ENCODE measurements around the gene OR1Q1.
"Not testable (repeated sequence)": the region's sequence is repeated elsewhere in the genome, so short reads cannot be mapped to it uniquely, and the experiment has no call there.

Gene OR1Q1, protein sequence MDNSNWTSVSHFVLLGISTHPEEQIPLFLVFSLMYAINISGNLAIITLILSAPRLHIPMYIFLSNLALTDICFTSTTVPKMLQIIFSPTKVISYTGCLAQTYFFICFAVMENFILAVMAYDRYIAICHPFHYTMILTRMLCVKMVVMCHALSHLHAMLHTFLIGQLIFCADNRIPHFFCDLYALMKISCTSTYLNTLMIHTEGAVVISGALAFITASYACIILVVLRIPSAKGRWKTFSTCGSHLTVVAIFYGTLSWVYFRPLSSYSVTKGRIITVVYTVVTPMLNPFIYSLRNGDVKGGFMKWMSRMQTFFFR

DNA sequence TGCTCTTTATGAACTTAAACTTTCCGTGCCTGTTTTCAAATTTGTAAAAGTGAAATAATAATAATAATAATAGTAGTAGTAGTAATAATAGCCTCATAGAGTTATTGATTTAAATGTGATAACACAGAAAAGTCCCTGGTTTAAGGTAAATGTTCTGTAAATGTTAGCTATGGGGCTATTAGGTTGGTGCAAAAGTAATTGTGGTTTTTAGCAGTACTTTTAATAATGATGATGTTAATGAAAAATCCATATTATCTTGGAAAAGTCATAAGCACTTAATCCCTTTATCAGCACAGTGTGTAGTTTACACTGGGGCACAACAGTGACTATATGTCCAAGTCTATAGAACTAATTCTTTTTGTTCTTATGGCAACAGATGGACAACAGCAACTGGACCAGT lies at the start of gene OR1Q1:
TSS of gene OR1Q1 (plus strand) at position 377 of the 400 bp plus-strand sequence. CDS start at position 377, 0 bp downstream.
- DNase-seq = no peak

DNA sequence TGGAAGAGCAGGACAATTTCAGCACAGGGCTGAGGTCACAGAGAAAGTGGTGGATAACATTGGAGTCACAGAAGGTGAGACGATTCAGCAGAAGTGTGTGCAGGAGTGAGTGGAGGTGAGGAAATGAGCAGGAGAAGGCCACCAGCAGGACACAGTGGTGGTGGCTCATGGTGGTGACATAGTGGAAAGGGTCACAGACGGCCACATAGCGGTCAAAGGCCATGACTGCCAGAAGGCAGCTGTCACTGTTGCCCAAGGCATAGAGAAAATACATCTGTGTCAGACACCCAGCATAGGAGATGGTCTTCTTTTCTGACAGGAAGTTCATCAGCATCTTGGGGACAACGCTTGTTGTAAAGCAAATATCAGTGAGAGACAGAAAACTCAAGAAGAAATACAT lies 46.6 kb upstream of the OR1Q1 start:
- no peak for DNase-seq

DNA sequence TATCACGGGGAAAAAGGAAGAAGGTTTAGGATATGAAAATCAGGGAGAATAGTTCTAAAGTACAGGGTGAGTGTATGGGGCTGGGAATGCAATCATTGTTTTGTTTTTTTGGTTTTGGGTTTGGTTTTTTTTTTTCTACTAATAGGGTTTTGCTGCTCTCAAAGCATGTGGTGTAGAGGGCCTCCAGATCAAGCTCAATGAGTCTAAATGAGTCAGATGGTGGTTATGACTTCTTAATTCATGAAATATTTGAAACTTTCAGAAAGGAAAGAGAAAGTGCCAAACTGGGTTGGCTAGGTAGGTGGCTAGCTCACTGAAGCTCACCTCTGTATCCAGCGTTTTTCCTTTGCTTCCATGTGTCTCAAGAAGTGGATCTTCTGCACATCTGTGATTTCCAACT lies 42.1 kb upstream of the OR1Q1 start:
- no peak for DNase-seq

DNA sequence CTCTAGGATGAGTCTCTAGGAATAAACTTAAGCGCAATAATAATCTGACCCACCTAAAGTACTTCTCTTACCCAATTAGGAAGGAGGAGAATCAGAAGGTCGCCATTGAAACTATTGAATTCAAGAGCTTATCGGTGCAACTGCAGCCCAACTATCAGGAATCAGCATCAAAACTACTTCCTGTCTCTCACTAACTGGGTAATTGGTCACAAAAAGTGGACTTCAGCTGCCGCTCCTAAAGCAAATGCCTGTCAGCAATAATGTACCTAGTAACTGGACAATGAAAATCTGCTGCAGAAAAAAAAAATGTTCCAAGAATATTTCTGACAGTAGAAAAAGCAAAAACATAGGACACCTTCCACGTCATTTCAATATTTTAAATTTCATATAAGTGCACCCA lies 34.7 kb upstream of the OR1Q1 start:
- DNase-seq = no peak

DNA sequence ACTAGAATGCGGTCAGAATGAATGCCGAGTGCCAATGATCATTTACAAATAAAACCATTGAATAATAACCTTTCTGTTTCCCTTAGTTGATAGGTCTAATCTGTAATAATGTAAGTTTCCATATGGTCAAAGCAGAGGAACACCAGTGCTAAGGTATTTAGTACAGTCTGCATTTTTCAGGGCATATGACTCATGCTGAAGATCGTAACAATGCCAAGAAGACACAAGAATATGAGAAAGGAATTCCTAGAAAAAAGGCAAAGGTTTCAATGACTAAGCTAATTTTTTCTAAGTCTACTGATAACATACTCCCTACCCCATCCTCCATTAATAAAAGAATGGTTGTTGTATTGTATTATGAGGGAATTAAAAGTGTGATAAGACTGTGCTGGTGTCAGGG lies 34.2 kb upstream of the OR1Q1 start:
- DNase-seq = no peak

DNA sequence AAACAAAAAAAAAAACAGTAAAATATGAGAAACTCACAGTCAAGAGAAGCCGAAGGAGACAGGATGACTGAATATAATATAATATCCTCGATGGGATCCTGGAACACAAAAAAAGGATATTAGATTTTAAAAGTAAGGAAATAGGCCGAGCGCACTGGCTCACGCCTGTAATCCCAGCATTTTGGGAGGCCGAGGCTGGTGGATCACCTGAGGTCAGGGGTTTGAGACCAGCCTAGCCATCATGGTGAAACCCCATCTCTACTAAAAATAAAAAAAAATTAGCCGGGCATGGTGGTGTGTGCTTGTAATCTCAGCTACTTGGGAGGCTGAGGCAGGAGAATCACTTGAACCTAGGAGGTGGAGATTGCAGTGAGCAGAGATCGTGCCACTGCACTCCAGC lies 31.3 kb upstream of the OR1Q1 start, which contains the start of gene OR1L8:
TSS of gene OR1L8 (minus strand) at position 101 of the 400 bp plus-strand sequence. CDS start 14,907 bp downstream, outside the sequence.
- not testable (repeated sequence) for DNase-seq

DNA sequence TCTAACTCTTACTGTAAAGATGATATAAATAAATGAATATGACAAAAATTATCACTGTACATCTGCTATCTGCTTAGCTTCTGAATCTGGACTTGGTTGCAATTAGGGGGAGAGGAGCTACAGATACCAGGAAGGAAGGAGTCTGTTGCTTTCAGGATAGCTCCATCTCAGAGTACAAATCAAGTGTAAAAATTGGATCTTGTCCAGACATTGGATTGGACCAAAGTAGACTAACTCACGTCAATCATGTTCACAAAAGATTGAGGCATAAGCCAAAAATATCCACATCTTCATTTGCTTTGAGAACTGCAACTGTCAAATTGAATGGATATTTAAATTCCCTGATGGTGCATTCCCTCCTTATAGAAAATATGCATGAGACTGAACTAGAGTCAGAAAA lies 8.8 kb upstream of the OR1Q1 start:
- no peak for DNase-seq

DNA sequence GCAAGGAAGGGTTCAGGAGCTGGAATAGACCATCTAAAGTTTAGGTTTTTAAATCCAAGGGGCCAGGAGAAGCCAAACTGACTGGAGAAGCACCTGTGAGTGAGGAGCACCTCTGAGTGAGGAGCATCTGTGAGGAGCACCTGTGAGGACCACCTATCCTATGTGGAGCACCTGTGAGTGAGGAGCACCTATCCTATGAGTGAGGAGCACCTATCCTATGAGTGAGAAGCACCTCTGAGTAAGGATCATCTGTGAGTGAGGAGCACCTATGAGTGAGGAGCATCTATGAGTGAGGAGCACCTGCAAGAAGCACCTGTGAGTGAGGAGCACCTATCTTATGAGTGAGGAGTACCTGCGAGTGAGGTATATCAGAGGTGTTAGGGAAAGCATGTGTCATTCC lies 8.0 kb upstream of the OR1Q1 start:
- no peak for DNase-seq

DNA sequence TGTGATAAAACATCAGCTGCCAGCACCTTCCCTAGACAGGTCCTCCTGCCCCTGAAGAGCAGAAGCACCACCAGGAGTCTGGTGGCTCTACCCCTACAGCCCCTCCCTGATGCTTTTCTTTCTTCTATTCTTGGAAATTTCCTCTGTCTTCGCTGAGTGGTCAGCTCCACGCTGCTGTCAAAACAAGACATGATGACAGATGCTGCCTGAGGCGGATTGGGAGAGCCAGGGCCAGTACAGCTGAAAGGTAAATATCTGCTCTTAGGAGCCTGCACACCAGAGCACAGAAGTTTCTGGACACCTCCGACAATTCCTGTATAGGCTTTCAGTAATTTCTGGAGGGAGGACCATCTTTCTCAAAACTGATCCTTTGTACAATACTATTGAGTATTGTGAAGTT lies 4.7 kb upstream of the OR1Q1 start:
- DNase-seq = no peak

DNA sequence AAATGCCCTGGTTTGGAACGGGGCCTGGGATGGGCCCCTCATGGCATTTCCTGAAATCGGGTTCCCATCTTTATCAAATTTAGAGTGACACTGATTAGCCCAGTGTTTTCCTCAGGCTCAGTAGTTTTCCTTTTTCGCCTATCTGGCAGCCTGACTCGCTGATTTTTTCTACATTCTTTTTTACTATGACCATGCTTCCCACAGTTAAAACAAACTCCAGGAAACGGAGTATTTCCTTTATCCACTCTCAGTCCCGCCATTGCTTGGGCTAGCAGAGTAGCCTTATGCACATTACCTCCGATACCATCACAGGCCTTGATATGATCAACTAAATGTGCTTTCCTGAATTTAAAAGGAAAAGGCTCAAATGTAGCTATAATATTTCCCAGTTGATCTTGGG lies 5.5 kb downstream of the OR1Q1 start:
- no peak for DNase-seq

DNA sequence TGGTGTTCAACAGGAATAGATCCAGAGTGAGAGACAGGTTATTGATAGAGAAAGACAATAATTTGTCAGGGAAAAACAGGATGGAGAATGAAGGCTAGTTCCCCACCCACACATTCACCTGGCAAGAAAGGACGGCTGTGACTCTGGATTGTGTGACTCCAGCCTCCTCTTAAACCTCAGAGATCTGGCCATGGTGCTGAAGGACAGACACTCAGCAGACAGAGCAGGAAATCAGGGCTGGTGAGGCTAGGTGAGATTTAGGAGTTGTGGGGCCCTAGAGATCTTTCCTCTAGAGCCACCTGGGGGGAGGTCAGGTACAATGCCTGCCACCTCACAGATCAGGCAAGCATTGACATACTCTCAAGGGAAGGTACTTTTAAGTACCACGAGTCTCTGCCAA lies 27.7 kb downstream of the OR1Q1 start:
- DNase-seq = no peak

DNA sequence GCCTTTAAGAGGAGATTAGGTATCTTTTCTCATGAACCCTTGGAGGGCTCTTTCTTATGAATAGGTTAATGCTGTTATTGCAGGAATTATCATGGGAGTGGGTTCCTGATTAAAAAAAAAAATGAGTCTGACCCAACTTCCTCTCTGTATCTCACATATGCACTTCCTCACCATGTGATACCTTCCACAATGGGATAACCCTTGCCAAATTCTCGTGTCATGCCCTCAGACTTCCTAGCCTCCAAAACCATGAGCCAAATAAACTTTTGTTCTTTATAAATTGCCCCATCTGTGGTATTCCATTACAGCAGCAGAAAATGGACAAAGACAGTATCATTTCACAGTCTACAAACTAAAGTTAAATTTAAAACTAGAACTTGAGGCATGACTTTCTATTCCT lies 41.8 kb downstream of the OR1Q1 start:
- no peak for DNase-seq

DNA sequence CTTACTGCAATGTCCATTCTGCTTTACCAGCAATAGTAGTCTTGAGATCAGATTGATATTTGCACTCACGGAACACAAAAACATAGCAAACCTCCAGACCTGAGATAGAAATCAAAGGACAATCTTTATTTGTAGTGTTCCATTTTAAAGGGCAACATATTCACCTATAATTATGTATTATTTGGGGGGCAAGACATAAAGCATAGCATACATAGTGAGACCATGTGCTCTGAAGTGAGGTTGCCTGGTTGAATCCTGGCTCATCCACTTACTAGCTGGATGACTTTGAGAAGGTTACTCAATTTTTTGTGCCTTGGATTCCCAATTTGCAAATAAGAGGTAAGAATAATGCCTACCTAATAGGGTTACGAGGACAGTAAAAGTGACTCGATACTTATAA lies 43.0 kb downstream of the OR1Q1 start, which contains the start of gene OR1B1:
TSS of gene OR1B1 (minus strand) at position 101 of the 400 bp plus-strand sequence.
- DNase-seq = no peak

DNA sequence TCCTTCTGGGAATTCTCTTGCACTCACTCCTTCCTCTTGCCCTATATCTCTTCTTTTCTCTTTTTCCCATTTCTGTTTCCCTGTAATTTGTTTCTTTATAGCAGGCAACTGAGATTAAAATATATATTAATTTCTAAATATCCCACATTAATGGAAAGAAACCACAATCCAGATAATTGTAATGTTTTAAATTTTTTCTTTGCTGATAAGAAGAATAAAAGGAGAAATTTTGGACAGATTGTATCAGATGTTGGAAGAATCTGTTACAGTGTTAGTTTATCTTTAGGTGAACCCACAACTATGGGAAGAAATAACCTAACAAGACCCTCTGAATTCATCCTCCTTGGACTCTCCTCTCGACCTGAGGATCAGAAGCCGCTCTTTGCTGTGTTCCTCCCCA lies 46.9 kb downstream of the OR1Q1 start, which contains the start of gene OR1L1:
TSS of gene OR1L1 (plus strand) at position 301 of the 400 bp plus-strand sequence. CDS start at position 301, 0 bp downstream.
- DNase-seq = no peak
